Measurements from ENCODE around the gene HTR5A.

DNA sequence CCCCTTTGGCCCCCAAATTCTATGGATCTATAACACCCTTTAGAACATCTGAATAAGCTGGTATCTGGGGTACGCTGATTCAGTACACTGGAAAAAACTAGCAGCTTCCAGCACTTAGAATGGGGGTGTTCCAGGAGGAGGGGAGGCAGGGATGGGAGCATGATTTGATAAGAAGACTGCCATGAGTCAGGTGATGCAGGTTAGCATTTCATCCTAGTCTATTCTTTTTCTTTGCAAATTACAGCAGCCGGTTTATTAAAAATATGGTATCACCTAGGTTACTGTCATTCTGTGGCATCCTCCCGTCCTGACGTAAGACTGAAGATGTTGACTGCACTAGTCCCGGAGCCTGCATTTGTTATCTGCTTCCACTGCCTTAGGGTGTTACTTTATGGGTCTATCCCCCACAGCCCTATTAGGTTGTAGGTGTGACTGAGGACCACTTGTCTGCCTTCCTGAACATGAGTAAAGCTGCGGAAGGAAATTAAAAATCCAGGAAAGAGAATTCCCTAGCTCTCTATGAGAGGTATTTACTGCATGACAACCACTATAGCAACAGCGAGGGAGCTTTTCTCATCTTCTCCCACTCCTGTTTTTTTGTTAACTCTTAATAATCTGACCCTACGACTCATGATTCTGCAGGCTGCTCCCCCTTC is 1.9 kb downstream of the HTR5A start:
- TF ChIP-seq ZNF37A (tag by site-specific recombination; IDR thresholded peaks at IDR 0.05) (no peak), CTCF (tag by site-specific recombination; IDR thresholded peaks at IDR 0.05) (no peak), ZIC2 (tag by site-specific recombination; IDR thresholded peaks at IDR 0.05) (no peak), ZNF324 (tag by site-specific recombination; IDR thresholded peaks at IDR 0.05) (no peak), ZNF184 (tag by site-specific recombination; IDR thresholded peaks at IDR 0.05) (no peak), ZNF404 (tag by site-specific recombination; IDR thresholded peaks at IDR 0.05) (no peak)
- TF ChIP-seq, protein P1, sequence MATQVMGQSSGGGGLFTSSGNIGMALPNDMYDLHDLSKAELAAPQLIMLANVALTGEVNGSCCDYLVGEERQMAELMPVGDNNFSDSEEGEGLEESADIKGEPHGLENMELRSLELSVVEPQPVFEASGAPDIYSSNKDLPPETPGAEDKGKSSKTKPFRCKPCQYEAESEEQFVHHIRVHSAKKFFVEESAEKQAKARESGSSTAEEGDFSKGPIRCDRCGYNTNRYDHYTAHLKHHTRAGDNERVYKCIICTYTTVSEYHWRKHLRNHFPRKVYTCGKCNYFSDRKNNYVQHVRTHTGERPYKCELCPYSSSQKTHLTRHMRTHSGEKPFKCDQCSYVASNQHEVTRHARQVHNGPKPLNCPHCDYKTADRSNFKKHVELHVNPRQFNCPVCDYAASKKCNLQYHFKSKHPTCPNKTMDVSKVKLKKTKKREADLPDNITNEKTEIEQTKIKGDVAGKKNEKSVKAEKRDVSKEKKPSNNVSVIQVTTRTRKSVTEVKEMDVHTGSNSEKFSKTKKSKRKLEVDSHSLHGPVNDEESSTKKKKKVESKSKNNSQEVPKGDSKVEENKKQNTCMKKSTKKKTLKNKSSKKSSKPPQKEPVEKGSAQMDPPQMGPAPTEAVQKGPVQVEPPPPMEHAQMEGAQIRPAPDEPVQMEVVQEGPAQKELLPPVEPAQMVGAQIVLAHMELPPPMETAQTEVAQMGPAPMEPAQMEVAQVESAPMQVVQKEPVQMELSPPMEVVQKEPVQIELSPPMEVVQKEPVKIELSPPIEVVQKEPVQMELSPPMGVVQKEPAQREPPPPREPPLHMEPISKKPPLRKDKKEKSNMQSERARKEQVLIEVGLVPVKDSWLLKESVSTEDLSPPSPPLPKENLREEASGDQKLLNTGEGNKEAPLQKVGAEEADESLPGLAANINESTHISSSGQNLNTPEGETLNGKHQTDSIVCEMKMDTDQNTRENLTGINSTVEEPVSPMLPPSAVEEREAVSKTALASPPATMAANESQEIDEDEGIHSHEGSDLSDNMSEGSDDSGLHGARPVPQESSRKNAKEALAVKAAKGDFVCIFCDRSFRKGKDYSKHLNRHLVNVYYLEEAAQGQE (tag by site-specific recombination; IDR thresholded peaks at IDR 0.05), result no peak
- TF ChIP-seq, protein P2, sequence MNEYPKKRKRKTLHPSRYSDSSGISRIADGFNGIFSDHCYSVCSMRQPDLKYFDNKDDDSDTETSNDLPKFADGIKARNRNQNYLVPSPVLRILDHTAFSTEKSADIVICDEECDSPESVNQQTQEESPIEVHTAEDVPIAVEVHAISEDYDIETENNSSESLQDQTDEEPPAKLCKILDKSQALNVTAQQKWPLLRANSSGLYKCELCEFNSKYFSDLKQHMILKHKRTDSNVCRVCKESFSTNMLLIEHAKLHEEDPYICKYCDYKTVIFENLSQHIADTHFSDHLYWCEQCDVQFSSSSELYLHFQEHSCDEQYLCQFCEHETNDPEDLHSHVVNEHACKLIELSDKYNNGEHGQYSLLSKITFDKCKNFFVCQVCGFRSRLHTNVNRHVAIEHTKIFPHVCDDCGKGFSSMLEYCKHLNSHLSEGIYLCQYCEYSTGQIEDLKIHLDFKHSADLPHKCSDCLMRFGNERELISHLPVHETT (tag by site-specific recombination; IDR thresholded peaks at IDR 0.05), result no peak

All from HEK293 (cell line).